CD4-positive, alpha-beta T cell treated with Interleukin-15 for 4 hours (primary cell): ENCODE measurements around the gene TRAF3.
A peak's percentile ranks its signal among the peaks of the same experiment; 100 is the strongest.

Experiments
- DNase-seq: peaks from one replicate; pipeline ENCODE4 v3.0.0-alpha.2; 2020; ENCODE audit warnings: low spot score

The TRAF3 gene

DNA sequence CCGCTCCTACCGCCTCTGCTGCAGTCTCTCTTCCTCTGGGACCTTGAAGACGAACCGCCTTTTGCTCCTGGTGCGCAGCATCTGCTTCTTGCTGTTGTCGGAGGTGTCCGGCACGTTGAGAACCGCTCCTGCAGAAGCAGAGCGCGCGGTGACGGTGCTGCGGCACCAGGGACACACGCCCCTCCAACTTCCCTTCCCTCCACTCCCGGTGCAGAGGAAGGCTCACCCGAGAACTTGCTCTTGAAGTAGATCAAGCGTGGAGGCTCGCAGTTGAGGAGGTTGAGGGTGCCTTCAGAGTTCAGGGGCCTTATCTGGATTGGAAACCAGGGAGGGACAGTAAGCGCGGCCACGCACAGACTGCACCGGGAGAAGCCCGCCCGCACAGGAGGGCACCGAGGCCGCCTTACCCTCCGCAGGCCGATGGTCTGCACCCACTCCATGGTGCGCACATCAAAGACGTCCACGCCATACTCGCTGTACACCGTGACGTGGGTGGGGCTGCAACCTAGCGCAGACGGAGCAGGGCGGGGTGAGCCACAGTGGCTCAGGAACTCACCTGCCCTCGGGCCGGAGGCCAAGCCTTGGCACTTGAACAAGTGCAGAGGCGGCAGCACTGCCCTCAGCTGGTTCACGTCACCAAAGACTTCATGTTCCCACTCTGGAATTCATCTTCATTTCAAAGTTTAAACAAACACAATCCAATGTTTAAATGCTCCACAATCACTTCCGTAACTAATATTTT is 162.7 kb downstream of the TRAF3 start:
- DNase-seq, result no peak

DNA sequence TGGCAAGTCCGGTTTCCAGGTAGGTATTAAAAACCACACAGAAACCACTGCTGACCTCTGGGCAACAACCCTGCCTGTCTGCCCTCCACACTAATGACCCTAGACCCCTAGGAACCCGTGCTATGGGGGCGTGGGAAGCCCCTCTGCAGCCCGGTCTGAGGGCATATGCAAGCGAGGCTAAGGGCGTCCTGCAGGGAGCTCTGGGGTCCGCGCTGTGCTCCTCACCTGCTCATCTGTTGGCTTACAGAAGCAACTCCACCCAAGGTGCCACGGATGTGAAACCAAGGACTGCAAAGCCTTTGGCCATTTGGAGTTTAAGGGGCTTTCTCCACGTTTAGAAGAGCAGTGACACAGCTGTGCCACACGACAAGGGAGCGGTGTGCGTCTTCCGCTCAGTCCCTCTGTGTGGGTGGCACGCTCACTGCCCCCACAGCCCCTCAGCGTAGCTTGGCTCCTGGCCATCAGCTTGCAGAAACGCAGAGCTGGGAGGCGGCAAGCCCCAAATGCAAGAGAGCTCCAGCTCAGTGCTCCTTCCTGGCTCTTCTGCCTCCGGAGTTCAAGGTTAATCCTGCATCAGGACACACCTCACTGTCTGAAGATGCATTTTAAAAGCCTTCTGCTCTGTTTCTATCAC is 163.6 kb downstream of the TRAF3 start:
- no peak for DNase-seq

DNA sequence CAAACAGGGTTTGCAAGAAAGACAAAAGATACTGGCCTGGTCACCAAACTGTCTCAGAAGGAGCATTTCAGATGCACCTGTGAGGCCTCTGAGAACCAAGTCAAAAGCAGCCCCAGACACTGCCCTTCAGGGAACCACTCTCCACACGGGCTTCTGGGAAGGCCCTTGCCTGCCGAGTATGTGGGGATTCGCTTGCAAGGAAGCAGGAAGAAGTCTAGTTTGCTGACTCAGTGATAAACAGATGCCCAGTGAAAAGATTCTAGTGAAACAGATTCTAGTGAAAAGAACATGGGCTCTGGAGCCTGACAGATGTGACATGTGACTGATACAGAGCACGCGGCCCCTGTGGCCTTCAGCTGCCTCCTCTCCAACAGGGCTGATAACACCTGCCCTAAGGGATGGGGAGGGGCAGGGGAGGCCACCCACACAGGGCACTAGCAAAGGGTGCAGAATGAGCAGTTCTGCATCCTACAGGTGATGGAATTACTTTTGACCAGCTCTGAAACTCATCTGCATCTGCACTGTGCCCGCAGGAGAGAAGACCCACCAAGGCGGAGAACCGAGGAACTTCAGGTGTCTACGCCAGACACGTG is 164.3 kb downstream of the TRAF3 start:
- DNase-seq, result no peak

- no peak for DNase-seq
Measured at GRCh38 chr14:102942069-102942468, 164.8 kb downstream of the TRAF3 start.

DNA sequence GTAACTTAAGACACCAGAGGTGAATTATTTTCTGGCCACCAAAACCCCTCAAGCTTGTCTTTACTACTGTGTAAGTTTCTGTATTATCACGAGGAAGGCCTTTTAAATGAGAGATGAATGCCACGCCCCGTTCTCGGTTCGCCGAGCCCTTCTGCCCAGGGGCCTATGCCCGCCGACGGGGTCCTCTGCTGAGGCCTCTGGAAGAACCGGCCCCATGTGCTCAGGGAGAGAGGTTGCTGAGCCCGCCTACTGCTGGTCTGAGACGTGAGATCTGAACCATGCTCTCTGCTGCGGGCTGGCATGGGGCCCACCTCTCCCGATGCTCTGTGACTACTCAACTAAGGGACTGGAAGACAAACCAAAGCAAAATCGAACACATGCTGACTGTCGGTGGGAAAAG is 166.2 kb downstream of the TRAF3 start:
- no peak for DNase-seq

DNA sequence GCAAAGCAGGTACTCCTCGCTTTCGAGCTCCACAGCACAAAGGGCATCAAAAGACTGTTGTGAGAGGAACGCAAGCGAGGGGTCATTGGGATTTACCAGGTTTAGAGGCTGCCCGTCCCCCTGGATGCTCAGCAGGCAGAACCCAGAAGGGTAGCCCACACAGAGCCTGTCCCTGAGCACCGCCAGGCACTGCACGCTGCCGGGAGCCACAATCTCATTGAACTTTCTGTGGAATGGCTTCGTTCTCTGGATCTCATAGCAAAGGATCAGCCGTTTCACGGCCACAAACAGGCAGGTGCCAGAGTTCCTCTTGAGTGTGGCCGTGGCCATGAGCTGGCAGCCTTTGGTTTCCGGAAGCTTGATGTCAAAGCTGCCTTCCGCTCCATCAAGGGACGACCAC is 166.7 kb downstream of the TRAF3 start:
- no peak for DNase-seq

DNA sequence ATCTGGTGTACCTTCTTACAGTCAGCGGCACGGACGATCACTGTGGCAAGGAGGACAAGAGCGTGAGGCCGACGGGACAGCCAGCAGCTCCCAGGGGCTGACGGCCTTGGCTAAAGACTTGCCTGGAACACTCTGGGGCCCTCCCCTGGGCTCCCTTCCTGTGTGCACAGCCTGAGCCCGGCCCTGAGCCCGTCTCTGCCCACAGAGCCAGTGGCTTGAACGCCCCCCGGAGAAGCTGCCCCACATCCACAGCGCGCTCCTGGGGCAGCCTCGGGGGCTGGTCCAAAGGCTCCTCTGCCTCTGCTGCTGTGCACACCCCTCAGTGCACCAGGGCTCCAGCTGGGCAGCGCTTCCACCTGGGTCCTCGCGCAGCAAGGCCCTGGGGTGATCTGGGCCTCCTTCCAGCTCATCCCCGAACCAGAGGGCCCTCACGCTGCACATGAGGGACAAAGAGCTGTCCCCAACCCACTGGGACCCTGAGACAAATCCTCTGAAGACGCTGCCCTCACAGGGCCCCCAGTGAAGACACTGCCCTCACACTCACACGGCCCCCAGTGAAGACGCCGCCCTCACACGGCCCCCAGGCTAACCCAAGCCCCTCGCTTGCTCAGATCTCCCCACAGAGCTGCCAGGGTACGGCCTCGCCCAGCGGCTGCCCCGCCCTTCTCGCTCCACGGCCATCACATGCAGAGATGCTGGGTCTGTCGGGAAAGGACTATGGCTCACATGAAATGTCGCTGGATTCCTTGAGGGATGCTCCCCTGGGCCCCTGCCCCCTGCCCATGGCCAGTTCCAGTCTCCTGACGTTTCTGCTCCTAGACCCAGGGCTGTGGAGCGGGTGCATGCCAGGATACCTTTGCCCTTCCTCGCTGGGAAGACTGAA is 167.4 kb downstream of the TRAF3 start:
- no peak for DNase-seq

GRCh38 chr14:102945346-102946130 is 168.3 kb downstream of the TRAF3 start:
- no peak for DNase-seq

DNA sequence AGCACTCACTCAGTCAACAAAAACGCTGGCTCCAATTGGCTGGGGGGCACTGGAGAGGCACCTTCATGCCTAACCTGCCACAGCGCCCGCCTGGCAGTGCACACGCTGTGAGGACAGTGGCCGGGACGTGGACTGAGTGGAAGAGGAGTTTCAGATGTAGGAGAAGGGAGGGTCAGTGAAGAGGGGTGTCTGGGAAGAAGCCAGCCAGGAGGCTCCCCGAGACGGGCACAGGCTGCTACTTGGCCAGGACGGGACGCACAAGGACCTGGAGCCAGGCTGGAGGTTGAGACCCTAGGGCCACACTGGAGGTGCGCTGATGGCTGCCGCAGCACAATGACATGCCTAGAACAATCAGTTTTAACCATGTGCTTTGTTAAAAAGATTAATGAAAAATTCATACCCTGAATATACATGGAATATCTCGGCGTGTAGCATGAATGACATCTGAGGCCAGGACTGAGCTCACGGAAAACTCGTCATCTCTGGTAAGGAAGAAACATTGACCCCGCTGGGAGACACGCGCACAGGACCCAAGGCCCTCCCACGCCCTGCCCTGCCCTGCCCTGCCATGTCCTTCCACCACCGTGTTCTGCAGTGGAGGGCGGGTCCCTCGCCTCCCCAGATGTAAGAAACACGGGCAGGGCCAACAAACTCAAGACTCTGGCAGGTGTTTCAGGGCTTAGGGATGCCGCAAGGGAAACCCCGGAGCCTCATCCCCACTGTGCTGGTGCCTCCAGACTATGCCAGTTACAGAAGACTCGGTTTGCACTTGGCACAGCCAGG is 170.3 kb downstream of the TRAF3 start:
- DNase-seq, result no peak

DNA sequence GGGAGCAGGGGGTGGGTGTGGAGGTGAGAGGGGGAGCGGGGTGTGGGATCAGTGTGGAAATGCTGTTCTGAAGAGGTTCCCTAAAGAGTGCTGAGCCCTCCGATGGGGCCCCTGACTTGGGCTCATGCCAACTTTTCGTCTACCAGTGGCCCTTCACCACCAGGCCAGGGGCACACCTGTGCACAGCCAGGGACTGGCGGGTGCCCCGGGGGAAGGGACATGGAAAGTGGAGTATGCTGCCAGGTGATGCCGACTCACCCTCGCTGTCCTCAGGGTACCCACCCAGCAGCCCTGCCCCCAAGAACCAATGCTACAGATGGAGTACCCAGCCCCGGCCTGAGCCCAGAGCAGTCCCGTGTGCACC is 171.4 kb downstream of the TRAF3 start:
- DNase-seq, result no peak

GRCh38 chr14:102949062-102949800 is 172.0 kb downstream of the TRAF3 start:
- DNase-seq, result peak; percentile 14

GRCh38 chr14:102949801-102950451 is 172.7 kb downstream of the TRAF3 start:
- DNase-seq, result no peak

GRCh38 chr14:102951034-102951433 is 173.8 kb downstream of the TRAF3 start:
- no peak for DNase-seq

DNA sequence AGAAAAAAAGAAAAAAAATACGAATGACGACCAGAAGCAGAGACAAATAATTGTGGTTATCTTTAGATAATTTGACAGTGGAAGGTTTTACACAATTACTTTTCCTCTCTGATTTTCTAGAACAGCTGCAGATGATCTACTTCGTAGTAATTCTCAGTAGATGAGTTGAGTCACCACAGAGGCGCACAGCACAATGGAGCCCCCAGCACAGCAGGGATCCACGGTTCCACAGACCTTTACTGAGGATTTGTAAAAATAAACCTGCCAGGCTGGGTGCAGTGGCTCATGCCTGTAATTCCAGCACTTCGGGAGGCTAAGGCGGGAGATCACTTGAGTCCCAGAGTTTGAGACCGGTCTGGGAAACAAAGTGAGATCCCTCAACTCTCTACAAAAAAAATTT is 174.6 kb downstream of the TRAF3 start:
- no peak for DNase-seq

DNA sequence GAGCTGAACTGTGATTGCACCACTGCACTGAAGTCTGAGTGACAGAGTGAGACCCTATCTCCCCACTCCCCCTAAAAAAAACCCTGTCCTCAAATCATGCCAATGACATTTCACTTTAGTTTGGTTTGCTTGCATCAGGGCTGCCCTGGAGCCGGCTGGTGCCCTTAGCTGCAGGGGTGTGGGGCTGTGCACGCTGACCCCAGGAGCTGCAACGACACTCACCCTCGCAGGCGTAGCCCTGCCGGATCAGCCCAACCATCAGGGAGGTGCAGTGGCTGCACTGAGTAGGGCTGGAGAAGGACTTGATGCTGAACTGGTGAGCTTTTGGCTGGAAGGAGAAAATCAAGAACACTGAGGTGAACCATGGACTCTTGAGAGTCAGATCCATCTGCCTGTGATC is 175.0 kb downstream of the TRAF3 start:
- no peak for DNase-seq

DNA sequence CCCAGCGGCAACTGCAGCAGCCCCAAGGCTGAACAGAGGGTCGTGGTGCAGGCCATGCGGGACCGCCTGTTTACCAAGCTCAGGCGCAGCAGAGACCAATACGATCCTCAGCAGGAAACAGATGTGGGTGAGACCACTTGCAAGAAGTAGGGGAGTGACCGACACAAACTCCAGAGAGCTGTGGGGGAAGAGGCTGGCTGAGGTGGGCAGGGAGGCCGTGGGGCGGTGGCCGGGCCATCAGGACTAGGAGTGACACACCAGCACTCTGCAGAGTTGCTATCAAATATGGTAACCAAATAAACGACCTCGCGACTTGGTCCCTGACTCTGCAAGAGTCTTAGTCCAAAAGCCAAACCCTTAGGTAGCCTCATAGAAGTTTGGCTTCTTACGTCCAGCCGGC is 175.9 kb downstream of the TRAF3 start:
- DNase-seq, result no peak

GRCh38 chr14:102954081-102954789 is 177.0 kb downstream of the TRAF3 start:
- no peak for DNase-seq

- no peak for DNase-seq
Measured at GRCh38 chr14:102955636-102956408, 178.6 kb downstream of the TRAF3 start.
